Thyroid gland (tissue), 4 donors: ENCODE data around the gene LASP1NB.
"Not testable (repeated sequence)": the region's sequence is repeated elsewhere in the genome, so short reads cannot be mapped to it uniquely, and the experiment has no call there.

ENCODE experiments used
- DNase-seq, 2 donors: peaks; one replicate each; pipeline ENCODE4 v3.0.0-alpha.2; 2019
- H3K27ac ChIP-seq, 3 donors: fragments of 200-600 bp; sonication (generic); 1 replicate in 2 of 3; 2 replicates in 1 of 3; pipeline ENCODE4 v1.5.1; 2016 to 2019; ENCODE audit warnings: mild to moderate bottlenecking in 1 of 3, moderate library complexity in 1 of 3
- H3K27me3 ChIP-seq: fragments of 200-600 bp; sonication (generic); one replicate; pipeline ENCODE4 v1.5.1; 2019
- H3K36me3 ChIP-seq, 2 donors: fragments of 200-600 bp; sonication (generic); one replicate each; pipeline ENCODE4 v1.5.1; 2016 to 2019
- H3K4me1 ChIP-seq, 2 donors: fragments of 200-600 bp; sonication (generic); one replicate each; pipeline ENCODE4 v1.5.1; 2017 to 2019
- H3K4me3 ChIP-seq, 3 donors: fragments of 200-600 bp; sonication (generic); replicated peaks in 1 of 3; 1 replicate in 2 of 3; 2 replicates in 1 of 3; pipeline ENCODE4 v1.5.1; 2016; ENCODE audit warnings: mild to moderate bottlenecking in 1 of 3
- H3K9me3 ChIP-seq: fragments of 200-600 bp; sonication (generic); one replicate; pipeline ENCODE4 v1.5.1; 2017
- CTCF ChIP-seq, 6 experiments: fragments of 200-600 bp in 3 of 6; fragments of 450-650 bp in 3 of 6; sonication (generic) in 3 of 6; IDR thresholded peaks; one replicate each; pipeline ENCODE4 v1.5.1; 2016 to 2019; ENCODE audit warnings: antibody characterized with exemption in 6 of 6, mild to moderate bottlenecking in 2 of 6, inconsistent platforms in 1 of 6, moderate library complexity in 1 of 6
- POLR2A ChIP-seq, 2 donors: fragments of 450-650 bp; IDR thresholded peaks; one replicate each; pipeline ENCODE4 v1.6.1; 2017; ENCODE audit warnings: antibody characterized with exemption in 2 of 2, mild to moderate bottlenecking in 2 of 2, moderate library complexity in 1 of 2
- WGBS, 2 donors: methylation state at CpG; one replicate each; pipeline ENCODE4 v1.1.5; 2017; 5-methylcytosine and 5-hydroxymethylcytosine counted together
- intact Hi-C: fragments of 100-400 bp; cut with DNase I; formaldehyde crosslinking; loops from one replicate; pipeline ENCODE4 v1.15.1; 2023

The LASP1NB gene

GRCh38 chr17:38911081-38911730, 14.2 kb upstream of the LASP1NB start:
- intact Hi-C loops, result no loop called here
- Histone ChIP-seq H3K4me3 (no peak overlapping the region), H3K9me3 (no peaks in the 10 kb centered on the region), H3K4me1 (peaks cover 4 to 30% of the 10 kb centered on the region in 2 donors), H3K27me3 (no peaks in the 10 kb centered on the region), H3K36me3 (peaks cover 21 to 22% of the 10 kb centered on the region in 2 donors), H3K27ac (no peak overlapping the region)
- DNase-seq, result no peak
- no peak for TF ChIP-seq POLR2A (IDR thresholded peaks at IDR 0.05)
- TF ChIP-seq CTCF (IDR thresholded peaks at IDR 0.05), result no peak
- 87 to 100% methylated on average over 3 to 4 of the region's 10 CpGs for WGBS, 2 donors

- Histone ChIP-seq H3K4me1 (peaks cover 4 to 30% of the 10 kb centered on the region in 2 donors), H3K36me3 (peaks cover 25% of the 10 kb centered on the region in 2 donors)
- H3K9me3 ChIP-seq, DNase-seq, H3K27me3 ChIP-seq, intact Hi-C loops, H3K4me3 ChIP-seq, H3K27ac ChIP-seq: not testable (repeated sequence)
- WGBS, 2 donors, result 95 to 97% methylated on average over 8 of the region's 8 CpGs
Observed at GRCh38 chr17:38911731-38912081, 13.7 kb upstream of the LASP1NB start.

GRCh38 chr17:38912221-38912813, 13.1 kb upstream of the LASP1NB start:
- Histone ChIP-seq H3K27ac (peak overlapping the region in 2 of 3 donors; percentile 11 to 28), H3K36me3 (peaks cover 27 to 28% of the 10 kb centered on the region in 2 donors), H3K27me3 (no peaks in the 10 kb centered on the region), H3K4me1 (peaks cover 4 to 28% of the 10 kb centered on the region in 2 donors), H3K9me3 (no peaks in the 10 kb centered on the region), H3K4me3 (no peak overlapping the region)
- WGBS, 2 donors, result 77% methylated on average over 13 of the region's 13 CpGs
- TF ChIP-seq POLR2A (IDR thresholded peaks at IDR 0.05) (no peak), CTCF (IDR thresholded peaks at IDR 0.05) (no peak)
- DNase-seq, result peak; percentile 39 to 49
- intact Hi-C loops, result no loop called here

- no peak for TF ChIP-seq POLR2A (IDR thresholded peaks at IDR 0.05)
- TF ChIP-seq CTCF (IDR thresholded peaks at IDR 0.05), result no peak
- Histone ChIP-seq H3K36me3 (peaks cover 48 to 52% of the 10 kb centered on the region in 2 donors), H3K4me3 (no peak overlapping the region), H3K27me3 (no peaks in the 10 kb centered on the region), H3K27ac (no peak overlapping the region), H3K9me3 (no peaks in the 10 kb centered on the region), H3K4me1 (peaks cover 4 to 14% of the 10 kb centered on the region in 2 donors)
- intact Hi-C loops, result no loop called here
- DNase-seq, result no peak
- 88 to 89% methylated on average over 16 to 17 of the region's 20 CpGs for WGBS, 2 donors
Observed at GRCh38 chr17:38914741-38915638, 10.4 kb upstream of the LASP1NB start.

- H3K36me3 ChIP-seq, result peaks cover 48 to 52% of the 10 kb centered on the region in 2 donors
- DNase-seq, result no peak
- WGBS, 2 donors, result 96% methylated on average over 7 of the region's 7 CpGs
- H3K4me1 ChIP-seq, result peaks cover 4 to 14% of the 10 kb centered on the region in 2 donors
- intact Hi-C loops, result no loop called here
- TF ChIP-seq POLR2A (IDR thresholded peaks at IDR 0.05) (no peak), CTCF (IDR thresholded peaks at IDR 0.05) (no peak)
- H3K4me3 ChIP-seq, result no peak overlapping the region
- H3K27ac ChIP-seq, result no peak overlapping the region
- H3K9me3 ChIP-seq, result no peaks in the 10 kb centered on the region
- no peaks in the 10 kb centered on the region for H3K27me3 ChIP-seq
Observed at GRCh38 chr17:38915639-38915995, 9.8 kb upstream of the LASP1NB start.
